ENCODE measurements around the gene C12orf56.

C12orf56 gene

GRCh38 chr12:64320611-64321010 is 69.9 kb downstream of the C12orf56 start:
- TF ChIP-seq FOXM1 (IDR thresholded peaks at IDR 0.05; ENCODE audit: borderline replicate concordance, low read depth) (no peak), RAD21 (IDR thresholded peaks at IDR 0.05; ENCODE audit: low read depth) (no peak), REST (IDR thresholded peaks at IDR 0.05; ENCODE audit: low read depth) (no peak), EP300 (IDR thresholded peaks at IDR 0.05; ENCODE audit: borderline replicate concordance) (no peak), MAX (IDR thresholded peaks at IDR 0.05) (no peak)

- TF ChIP-seq RAD21 (IDR thresholded peaks at IDR 0.05; ENCODE audit: low read depth), result peak; percentile 30; the same call in 1 of the 2 replicates
- TF ChIP-seq USF1 (IDR thresholded peaks at IDR 0.05), result no peak
- no peak for TF ChIP-seq NFIC (IDR thresholded peaks at IDR 0.05)
- TF ChIP-seq EP300 (IDR thresholded peaks at IDR 0.05; ENCODE audit: borderline replicate concordance), result no peak
- TF ChIP-seq ZBTB7A (IDR thresholded peaks at IDR 0.05; ENCODE audit: low read depth), result no peak
- no peak for TF ChIP-seq CREB1 (IDR thresholded peaks at IDR 0.05; ENCODE audit: low read depth)
- no peak for TF ChIP-seq TCF12 (IDR thresholded peaks at IDR 0.05; ENCODE audit: low read depth)
- no peak for TF ChIP-seq REST (IDR thresholded peaks at IDR 0.05; ENCODE audit: low read depth)
These were observed 72.0 kb downstream of the C12orf56 start for GRCh38 chr12:64318605-64319004.

- TF ChIP-seq ZBTB7A (IDR thresholded peaks at IDR 0.05; ENCODE audit: low read depth) (no peak), EP300 (IDR thresholded peaks at IDR 0.05; ENCODE audit: borderline replicate concordance) (no peak), CEBPB (IDR thresholded peaks at IDR 0.05) (no peak), TCF12 (IDR thresholded peaks at IDR 0.05; ENCODE audit: low read depth) (no peak)
These were observed 78.7 kb downstream of the C12orf56 start for GRCh38 chr12:64311877-64312276.

- TF ChIP-seq CEBPB (IDR thresholded peaks at IDR 0.05) (no peak), EP300 (IDR thresholded peaks at IDR 0.05; ENCODE audit: borderline replicate concordance) (no peak), FOXM1 (IDR thresholded peaks at IDR 0.05; ENCODE audit: borderline replicate concordance, low read depth) (no peak), REST (IDR thresholded peaks at IDR 0.05; ENCODE audit: low read depth) (no peak), CREB1 (IDR thresholded peaks at IDR 0.05; ENCODE audit: low read depth) (no peak)
These were observed 86.0 kb downstream of the C12orf56 start for GRCh38 chr12:64304571-64304970.

GRCh38 chr12:64299628-64300027 is 90.9 kb downstream of the C12orf56 start:
- TF ChIP-seq RAD21 (IDR thresholded peaks at IDR 0.05; ENCODE audit: low read depth) (no peak), EP300 (IDR thresholded peaks at IDR 0.05; ENCODE audit: borderline replicate concordance) (no peak), FOXM1 (IDR thresholded peaks at IDR 0.05; ENCODE audit: borderline replicate concordance, low read depth) (no peak), MAX (IDR thresholded peaks at IDR 0.05) (no peak), CREB1 (IDR thresholded peaks at IDR 0.05; ENCODE audit: low read depth) (no peak), TEAD4 (IDR thresholded peaks at IDR 0.05) (no peak), EGR1 (IDR thresholded peaks at IDR 0.05) (no peak), CEBPB (IDR thresholded peaks at IDR 0.05) (no peak), YY1 (IDR thresholded peaks at IDR 0.05; ENCODE audit: low read depth) (no peak), NFIC (IDR thresholded peaks at IDR 0.05) (no peak), REST (IDR thresholded peaks at IDR 0.05; ENCODE audit: low read depth) (no peak), ZBTB7A (IDR thresholded peaks at IDR 0.05; ENCODE audit: low read depth) (no peak), TAF1 (IDR thresholded peaks at IDR 0.05; ENCODE audit: low read depth) (no peak), TCF12 (IDR thresholded peaks at IDR 0.05; ENCODE audit: low read depth) (no peak), USF1 (IDR thresholded peaks at IDR 0.05) (no peak)
